Stimulated activated CD4-positive, alpha-beta T cell treated with anti-CD3 and anti-CD28 coated beads, Interleukin-4, amount 100 ng/mL, for 24 hours (primary cell): ENCODE results near the gene CHRNA7.
"Not testable (repeated sequence)": the region's sequence is repeated elsewhere in the genome, so short reads cannot be mapped to it uniquely, and the experiment has no call there.

Experiments used
- DNase-seq: peaks from one replicate; pipeline ENCODE4 v3.0.0-alpha.2; 2020

CHRNA7 gene

GRCh38 chr15:32196206-32196605, 165.9 kb downstream of the CHRNA7 start:
- not testable (repeated sequence) for DNase-seq

DNA sequence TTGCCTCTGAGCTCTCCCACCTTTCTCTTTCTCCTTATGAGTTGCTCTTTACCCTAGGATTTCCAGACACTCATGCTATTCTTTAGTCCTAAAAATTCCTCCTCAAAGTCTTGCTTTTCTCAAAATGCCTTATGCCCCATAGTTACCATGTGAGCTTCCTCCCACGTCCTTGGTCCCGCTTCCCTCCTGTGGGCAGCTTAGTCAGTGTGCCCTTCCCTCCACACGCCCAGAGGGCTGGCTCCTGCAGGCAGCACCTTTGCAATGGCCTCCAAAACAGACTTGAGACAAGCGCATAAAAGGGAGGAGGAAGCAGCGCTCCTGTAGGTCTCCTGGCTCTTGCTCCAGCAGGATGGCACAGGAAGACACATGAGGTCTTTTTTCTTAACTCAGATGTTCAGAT, 168.6 kb downstream of the CHRNA7 start:
- DNase-seq: not testable (repeated sequence)

GRCh38 chr15:32209081-32209480, 178.8 kb downstream of the CHRNA7 start:
- DNase-seq: not testable (repeated sequence)

- DNase-seq: no peak
Observed at GRCh38 chr15:32218666-32219065, 188.4 kb downstream of the CHRNA7 start.
